GM23338 (cell line): Measurements from ENCODE around the gene TMEM52. TPM values are rescaled to one million over a fixed set of nuclear protein-coding genes. Genes with fewer than 3 reads are reported as not detected.

Experiments used
- CREB1 ChIP-seq: fragments of 250-450 bp; sonication (Bioruptor Pico); IDR thresholded peaks from 2 replicates; pipeline ENCODE4 v1.5.0; 2020; ENCODE audit warnings: low read depth, mild to moderate bottlenecking, moderate library complexity
- EZH2 ChIP-seq: fragments of 200-600 bp; sonication (generic); IDR thresholded peaks from one replicate; pipeline ENCODE4 v1.8.0; 2017; ENCODE audit warnings: antibody characterized with exemption, mild to moderate bottlenecking, low read depth; ENCODE audit not compliant: unreplicated experiment
- EZH2phosphoT487 ChIP-seq: fragments of 200-600 bp; sonication (generic); IDR thresholded peaks from one replicate; pipeline ENCODE4 v1.8.1; 2018; ENCODE audit warnings: antibody characterized with exemption; ENCODE audit not compliant: unreplicated experiment
- JUNB ChIP-seq: IDR thresholded peaks from one replicate; pipeline ENCODE4 v1.6.1; 2016; ENCODE audit warnings: antibody characterized with exemption; ENCODE audit not compliant: unreplicated experiment
- NANOG ChIP-seq: IDR thresholded peaks from 2 replicates; pipeline ENCODE4 v1.6.1; 2016; ENCODE audit warnings: antibody characterized with exemption, borderline replicate concordance
- POLR2AphosphoS5 ChIP-seq: IDR thresholded peaks from 2 replicates; pipeline ENCODE4 v1.6.1; 2016; ENCODE audit warnings: antibody characterized with exemption, low read depth
- REST ChIP-seq: IDR thresholded peaks from one replicate; pipeline ENCODE4 v1.6.1; 2018; ENCODE audit warnings: antibody characterized with exemption; ENCODE audit not compliant: unreplicated experiment
- ZNF114 ChIP-seq: fragments of 250-450 bp; sonication (Bioruptor Pico); IDR thresholded peaks from 2 replicates; pipeline ENCODE4 v1.5.0; 2020; ENCODE audit warnings: mild to moderate bottlenecking, moderate library complexity
- ZNF462 ChIP-seq: fragments of 250-450 bp; sonication (Bioruptor Pico); IDR thresholded peaks from 2 replicates; pipeline ENCODE4 v1.5.0; 2020; ENCODE audit warnings: mild to moderate bottlenecking, moderate library complexity
- polyA plus RNA-seq: library from polyadenylated mRNA; unstranded; fragments of >200 nt; fragmentation: Nextera tagmentation; extraction: Ambion mirVana; gene quantifications from 2 replicates; pipeline ENCODE4 v1.2.1, GENCODE V29; 2016
- total RNA-seq: library from RNA; depleted of rRNA; stranded (reverse); fragments of >200 nt; shearing (Covaris generic); gene quantifications from 2 replicates; pipeline ENCODE4 v1.2.3, GENCODE V29; 2014

TMEM52 gene
- total and polyA plus RNA-seq, 2 experiments from 2014 or later: 19.5 to 25.0 TPM

- TF ChIP-seq ZNF462 (CRISPR knock-in tag) (no peak), REST (no peak), ZNF114 (CRISPR knock-in tag) (no peak), POLR2AphosphoS5 (no peak), EZH2 (no peak), EZH2phosphoT487 (no peak), NANOG (no peak), CREB1 (CRISPR knock-in tag) (no peak), JUNB (no peak)
Measured at GRCh38 chr1:1892079-1892762, 26.9 kb downstream of the TMEM52 start (continued).
